Omental fat pad (tissue), 4 donors: ENCODE data around the gene SUSD1. TPM values are rescaled to one million over a fixed set of nuclear protein-coding genes. Genes with fewer than 3 reads are reported as not detected.

ENCODE experiments used
- ATAC-seq: fragments of 150-250 bp; one replicate; pipeline ENCODE4 v1.9.1; 2016; ENCODE audit warnings: mild to moderate bottlenecking, moderate library complexity; ENCODE audit not compliant: low FRiP score
- DNase-seq: peaks from one replicate; pipeline ENCODE4 v3.0.0-alpha.2; 2019; ENCODE audit warnings: low spot score
- CTCF ChIP-seq, 3 donors: fragments of 450-650 bp; IDR thresholded peaks; one replicate each; pipeline ENCODE4 v1.5.1; 2016 to 2017; ENCODE audit warnings: antibody characterized with exemption in 3 of 3, mild to moderate bottlenecking in 3 of 3, moderate library complexity in 2 of 3
- total RNA-seq, 4 donors: library from RNA; depleted of rRNA; stranded (reverse); fragments of >200 nt; gene quantifications; one replicate each; pipeline ENCODE4 v1.1.0, GENCODE V29; 2016

Gene SUSD1
- total RNA-seq, 4 donors from 2014 or later: 12.0 to 23.2 (median 15.4) TPM

DNA sequence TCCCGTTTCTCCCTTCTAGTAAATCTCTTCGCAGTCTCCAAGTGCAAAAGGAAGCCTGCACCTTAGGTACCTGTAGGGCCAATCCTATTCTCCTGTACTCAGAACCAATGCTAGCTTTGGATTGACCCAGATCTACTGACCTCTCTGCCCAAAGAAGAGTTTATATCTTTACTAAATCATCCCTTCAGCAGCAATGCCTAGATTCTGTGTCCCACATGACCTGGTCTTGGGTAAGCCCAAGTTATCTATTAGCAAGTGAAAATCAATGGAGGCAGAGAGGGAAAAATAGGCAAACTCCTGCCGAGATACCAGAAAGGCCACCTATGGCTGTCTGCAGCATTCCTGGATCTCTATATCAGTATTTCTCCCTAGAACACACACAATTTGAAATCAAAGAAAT, 60.0 kb downstream of the SUSD1 start:
- TF ChIP-seq CTCF (IDR thresholded peaks at IDR 0.05): no peak
- no peak for DNase-seq
- ATAC-seq: no peak

GRCh38 chr9:112112941-112113681, 62.0 kb downstream of the SUSD1 start:
- DNase-seq (no peak), ATAC-seq (no peak)
- no peak for TF ChIP-seq CTCF (IDR thresholded peaks at IDR 0.05)

GRCh38 chr9:112112519-112112918, 62.6 kb downstream of the SUSD1 start:
- DNase-seq (no peak), ATAC-seq (no peak)
- TF ChIP-seq CTCF (IDR thresholded peaks at IDR 0.05): no peak

- no peak for TF ChIP-seq CTCF (IDR thresholded peaks at IDR 0.05)
- DNase-seq (no peak), ATAC-seq (no peak)
Measured at GRCh38 chr9:112111461-112111860, 63.6 kb downstream of the SUSD1 start.

DNA sequence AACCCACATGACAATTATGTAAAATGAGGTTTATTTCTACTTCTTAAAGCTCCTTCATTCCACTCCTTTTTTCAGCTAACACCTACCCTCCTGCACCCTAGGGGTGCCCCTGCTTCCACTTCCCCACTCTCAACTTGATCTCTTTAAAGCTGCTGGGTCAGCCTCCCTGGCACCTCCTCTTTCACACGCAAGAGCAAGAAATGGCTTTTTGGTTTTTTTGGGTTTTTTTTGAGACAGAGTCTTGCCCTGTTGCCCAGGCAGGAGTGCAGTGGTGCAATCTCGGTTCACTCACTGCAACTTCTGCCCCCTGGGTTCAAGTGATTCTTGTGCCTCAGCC, 64.4 kb downstream of the SUSD1 start:
- no peak for DNase-seq
- no peak for ATAC-seq
- TF ChIP-seq CTCF (IDR thresholded peaks at IDR 0.05): no peak

- DNase-seq (no peak), ATAC-seq (no peak)
- TF ChIP-seq CTCF (IDR thresholded peaks at IDR 0.05): no peak
Measured at GRCh38 chr9:112110094-112110776, 64.9 kb downstream of the SUSD1 start.

DNA sequence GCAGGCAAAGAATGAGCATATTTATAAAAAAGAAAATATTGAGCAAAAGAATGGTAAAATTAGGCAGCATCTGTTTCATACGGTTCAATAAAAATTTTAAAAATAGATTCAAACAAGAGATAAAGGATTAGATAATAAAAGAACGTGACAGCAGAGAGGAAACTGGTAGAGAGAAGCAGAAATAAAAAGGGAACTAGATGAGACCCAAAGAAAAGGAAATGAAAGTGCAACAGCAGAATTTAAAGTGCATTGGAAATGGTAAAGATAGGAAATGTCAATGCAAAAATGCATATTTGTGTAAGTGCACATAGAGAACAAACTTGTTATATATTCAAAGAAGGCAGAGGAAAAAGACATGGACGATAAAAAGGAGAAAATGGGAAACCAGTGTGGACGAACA, 70.2 kb downstream of the SUSD1 start:
- ATAC-seq (no peak), DNase-seq (no peak)
- no peak for TF ChIP-seq CTCF (IDR thresholded peaks at IDR 0.05)
